GM23338 (cell line): ENCODE results near the gene MAP2K6. TPM values are rescaled to one million over a fixed set of nuclear protein-coding genes. Genes with fewer than 3 reads are reported as not detected.

Experiments
- ATAC-seq: fragments of 200-7000 bp; cut with Tn5 transposase; 3 replicates; pipeline ENCODE4 v1.9.1; 2020
- DNase-seq: peaks from one replicate; pipeline ENCODE4 v3.0.0-alpha.2; 2015; ENCODE audit warnings: low spot score
- H2AFZ ChIP-seq: fragments of 200-600 bp; sonication (generic); 2 replicates; pipeline ENCODE4 v1.8.0; 2016; ENCODE audit warnings: antibody characterized with exemption, mild to moderate bottlenecking, moderate library complexity
- H3F3A ChIP-seq: fragments of 200-600 bp; sonication (generic); replicated peaks from 2 replicates; pipeline ENCODE4 v1.8.0; 2017; ENCODE audit warnings: antibody characterized with exemption, mixed run types, low read depth
- H3K27ac ChIP-seq: fragments of 200-600 bp; sonication (generic); 2 replicates; pipeline ENCODE4 v1.6.1; 2016; ENCODE audit warnings: low read depth
- H3K27me3 ChIP-seq: fragments of 200-600 bp; sonication (generic); 2 replicates; pipeline ENCODE4 v1.8.0; 2016; ENCODE audit warnings: mild to moderate bottlenecking, mixed run types, moderate library complexity; ENCODE audit not compliant: insufficient read depth
- H3K36me3 ChIP-seq: fragments of 200-600 bp; sonication (generic); 2 replicates; pipeline ENCODE4 v1.8.0; 2016; ENCODE audit warnings: mild to moderate bottlenecking; ENCODE audit not compliant: insufficient read depth
- H3K4me1 ChIP-seq: fragments of 200-600 bp; sonication (generic); 2 replicates; pipeline ENCODE4 v1.8.0; 2016; ENCODE audit warnings: mild to moderate bottlenecking, moderate library complexity; ENCODE audit not compliant: insufficient read depth
- H3K4me2 ChIP-seq: fragments of 200-600 bp; sonication (generic); 2 replicates; pipeline ENCODE4 v1.7.1; 2017; ENCODE audit warnings: mixed run types
- H3K4me3 ChIP-seq: fragments of 200-600 bp; sonication (generic); 2 replicates; pipeline ENCODE4 v1.6.1; 2016; ENCODE audit warnings: mixed run types
- H3K79me2 ChIP-seq: fragments of 200-600 bp; sonication (generic); replicated peaks from 2 replicates; pipeline ENCODE4 v1.8.0; 2017; ENCODE audit warnings: mild to moderate bottlenecking; ENCODE audit not compliant: insufficient read depth
- H3K9me2 ChIP-seq: fragments of 200-600 bp; sonication (generic); 2 replicates; pipeline ENCODE4 v1.8.0; 2017; ENCODE audit not compliant: insufficient read depth
- H4K20me1 ChIP-seq: fragments of 200-600 bp; sonication (generic); replicated peaks from 2 replicates; pipeline ENCODE4 v1.8.0; 2017; ENCODE audit warnings: mild to moderate bottlenecking; ENCODE audit not compliant: insufficient read depth
- H3K27ac Mint-ChIP-seq: 2 replicates; pipeline ENCODE4 v1.8.0; 2020; ENCODE audit warnings: inconsistent platforms, mild to moderate bottlenecking, moderate library complexity, mixed read lengths
- H3K27me3 Mint-ChIP-seq: 3 replicates; pipeline ENCODE4 v1.8.0; 2022; ENCODE audit warnings: low read depth, mild to moderate bottlenecking, moderate library complexity, mixed read lengths, inconsistent platforms; ENCODE audit not compliant: insufficient read depth, poor library complexity
- H3K36me3 Mint-ChIP-seq: 3 replicates; pipeline ENCODE4 v1.8.0; 2021; ENCODE audit warnings: low read depth, mild to moderate bottlenecking, inconsistent platforms, moderate library complexity, mixed read lengths
- H3K4me1 Mint-ChIP-seq: 3 replicates; pipeline ENCODE4 v1.8.0; 2020; ENCODE audit warnings: mild to moderate bottlenecking, inconsistent platforms, mixed read lengths
- H3K4me3 Mint-ChIP-seq: 3 replicates; pipeline ENCODE4 v1.8.0; 2021; ENCODE audit warnings: moderate library complexity, mild to moderate bottlenecking, inconsistent platforms, mixed read lengths
- H3K9me3 Mint-ChIP-seq: 3 replicates; pipeline ENCODE4 v1.8.0; 2020; ENCODE audit warnings: moderate library complexity, mild to moderate bottlenecking, inconsistent platforms, mixed read lengths
- CREB1 ChIP-seq: fragments of 250-450 bp; sonication (Bioruptor Pico); IDR thresholded peaks from 2 replicates; pipeline ENCODE4 v1.5.0; 2020; ENCODE audit warnings: low read depth, mild to moderate bottlenecking, moderate library complexity
- EZH2 ChIP-seq: fragments of 200-600 bp; sonication (generic); IDR thresholded peaks from one replicate; pipeline ENCODE4 v1.8.0; 2017; ENCODE audit warnings: antibody characterized with exemption, mild to moderate bottlenecking, low read depth; ENCODE audit not compliant: unreplicated experiment
- EZH2phosphoT487 ChIP-seq: fragments of 200-600 bp; sonication (generic); IDR thresholded peaks from one replicate; pipeline ENCODE4 v1.8.1; 2018; ENCODE audit warnings: antibody characterized with exemption; ENCODE audit not compliant: unreplicated experiment
- JUNB ChIP-seq: IDR thresholded peaks from one replicate; pipeline ENCODE4 v1.6.1; 2016; ENCODE audit warnings: antibody characterized with exemption; ENCODE audit not compliant: unreplicated experiment
- NANOG ChIP-seq: IDR thresholded peaks from 2 replicates; pipeline ENCODE4 v1.6.1; 2016; ENCODE audit warnings: antibody characterized with exemption, borderline replicate concordance
- POLR2AphosphoS5 ChIP-seq: IDR thresholded peaks from 2 replicates; pipeline ENCODE4 v1.6.1; 2016; ENCODE audit warnings: antibody characterized with exemption, low read depth
- ZNF114 ChIP-seq: fragments of 250-450 bp; sonication (Bioruptor Pico); IDR thresholded peaks from 2 replicates; pipeline ENCODE4 v1.5.0; 2020; ENCODE audit warnings: mild to moderate bottlenecking, moderate library complexity
- ZNF331 ChIP-seq: fragments of 250-450 bp; sonication (Bioruptor Pico); IDR thresholded peaks from 2 replicates; pipeline ENCODE4 v1.5.0; 2020; ENCODE audit warnings: low read depth, mild to moderate bottlenecking, moderate library complexity
- polyA plus RNA-seq: library from polyadenylated mRNA; unstranded; fragments of >200 nt; fragmentation: Nextera tagmentation; extraction: Ambion mirVana; gene quantifications from 2 replicates; pipeline ENCODE4 v1.2.1, GENCODE V29; 2016
- total RNA-seq: library from RNA; depleted of rRNA; stranded (reverse); fragments of >200 nt; shearing (Covaris generic); gene quantifications from 2 replicates; pipeline ENCODE4 v1.2.3, GENCODE V29; 2014
- TF ChIP-seq, protein P1 (sequence below): IDR thresholded peaks from one replicate; pipeline ENCODE4 v1.6.1; 2018; ENCODE audit warnings: antibody characterized with exemption; ENCODE audit not compliant: unreplicated experiment
- TF ChIP-seq, protein P2 (sequence below), 2 experiments: fragments of 200-600 bp in 1 of 2; sonication (generic) in 1 of 2; conservative IDR thresholded peaks; 2 replicates each; pipeline versions ENCODE4 v1.5.1 to v1.6.1; 2016 to 2017; ENCODE audit warnings: antibody characterized with exemption in 2 of 2, low read depth in 2 of 2, mild to moderate bottlenecking in 2 of 2, moderate library complexity in 1 of 2
- TF ChIP-seq, protein P3 (sequence below): IDR thresholded peaks from 2 replicates; pipeline ENCODE4 v1.6.1; 2016; ENCODE audit warnings: antibody characterized with exemption

The MAP2K6 gene
- total and polyA plus RNA-seq, 2 experiments from 2014 or later, result 26.3 to 31.1 TPM

DNA sequence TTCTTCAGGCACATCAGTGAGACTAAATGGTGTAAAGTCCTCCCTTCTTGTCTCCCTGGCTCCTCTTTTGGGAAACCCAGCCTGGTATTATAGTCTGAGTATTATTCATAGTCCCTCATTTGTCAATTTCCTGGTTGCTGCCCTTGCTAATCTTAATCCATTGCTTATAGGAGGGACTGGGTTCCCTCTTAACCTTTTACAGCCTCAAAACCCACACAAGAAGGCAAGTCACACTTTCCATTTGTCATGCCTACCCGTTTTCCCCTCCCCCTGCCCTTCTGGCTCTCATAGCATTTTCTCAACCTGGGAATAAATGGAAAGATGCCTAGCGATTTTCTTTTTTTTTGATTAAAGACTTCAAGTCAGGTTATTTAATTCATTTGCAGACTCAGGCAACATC is 124.8 kb downstream of the MAP2K6 start:
- ATAC-seq, result no peak
- no peak overlapping the region for H3K4me2 ChIP-seq
- H3K27me3 ChIP-seq, result no peaks in the 10 kb centered on the region

DNA sequence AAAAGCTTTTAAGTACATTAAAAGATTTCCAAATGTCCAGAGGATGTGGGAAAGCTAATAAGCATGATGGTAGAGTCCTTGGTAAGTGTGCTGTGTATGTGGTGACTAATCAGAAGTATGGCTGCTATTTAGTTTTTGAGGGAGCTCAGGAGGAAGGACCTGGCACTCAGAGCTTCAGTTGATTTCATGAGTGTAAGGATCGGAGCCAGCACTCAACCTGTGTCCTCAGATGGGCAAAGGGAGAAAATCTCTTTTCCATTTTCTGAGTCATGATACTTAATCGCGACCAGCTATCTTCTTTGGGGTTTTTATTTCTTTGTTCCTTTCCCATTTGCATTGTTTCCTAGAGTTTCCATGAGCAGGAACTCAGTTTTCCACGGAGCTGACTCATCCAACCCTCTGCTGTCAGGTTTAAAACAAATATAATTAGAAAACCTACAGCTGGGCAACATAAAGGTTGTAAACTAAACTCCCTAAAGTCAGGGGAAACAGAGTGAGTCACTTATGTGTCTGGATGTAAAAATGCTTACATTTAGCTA is 125.4 kb downstream of the MAP2K6 start:
- no peaks in the 10 kb centered on the region for H3K27me3 Mint-ChIP-seq
- H3K27ac ChIP-seq, result no peak overlapping the region
- H3K4me3 Mint-ChIP-seq, result no peak overlapping the region
- H3K9me2 ChIP-seq, result no peaks in the 10 kb centered on the region
- H3K36me3 Mint-ChIP-seq, result peaks cover 26% of the 10 kb centered on the region; the same call in 2 of the 3 replicates
- ATAC-seq (no peak), DNase-seq (no peak)
- H3K4me1 Mint-ChIP-seq, result no peaks in the 10 kb centered on the region
- H3F3A ChIP-seq, result no peaks in the 10 kb centered on the region
- H3K4me2 ChIP-seq, result no peak overlapping the region
- H2AFZ ChIP-seq, result no peak overlapping the region
- peaks cover 3% of the 10 kb centered on the region; the same call in 1 of the 2 replicates for H3K4me1 ChIP-seq
- no peak overlapping the region for H3K4me3 ChIP-seq
- H3K27ac Mint-ChIP-seq, result 0 out of 2 replicates have a peak overlapping the region, but pooled peaks have one; percentile 27
- H3K9me3 Mint-ChIP-seq, result no peaks in the 10 kb centered on the region
- no peaks in the 10 kb centered on the region for H3K79me2 ChIP-seq
- no peaks in the 10 kb centered on the region for H3K27me3 ChIP-seq
- H4K20me1 ChIP-seq, result no peaks in the 10 kb centered on the region
- H3K36me3 ChIP-seq, result peaks cover 5% of the 10 kb centered on the region
- TF ChIP-seq POLR2AphosphoS5 (no peak), CREB1 (no peak), ZNF114 (CRISPR knock-in tag) (no peak), EZH2phosphoT487 (no peak), NANOG (no peak), EZH2 (no peak), ZNF331 (no peak), JUNB (no peak)
- TF ChIP-seq, protein P1, sequence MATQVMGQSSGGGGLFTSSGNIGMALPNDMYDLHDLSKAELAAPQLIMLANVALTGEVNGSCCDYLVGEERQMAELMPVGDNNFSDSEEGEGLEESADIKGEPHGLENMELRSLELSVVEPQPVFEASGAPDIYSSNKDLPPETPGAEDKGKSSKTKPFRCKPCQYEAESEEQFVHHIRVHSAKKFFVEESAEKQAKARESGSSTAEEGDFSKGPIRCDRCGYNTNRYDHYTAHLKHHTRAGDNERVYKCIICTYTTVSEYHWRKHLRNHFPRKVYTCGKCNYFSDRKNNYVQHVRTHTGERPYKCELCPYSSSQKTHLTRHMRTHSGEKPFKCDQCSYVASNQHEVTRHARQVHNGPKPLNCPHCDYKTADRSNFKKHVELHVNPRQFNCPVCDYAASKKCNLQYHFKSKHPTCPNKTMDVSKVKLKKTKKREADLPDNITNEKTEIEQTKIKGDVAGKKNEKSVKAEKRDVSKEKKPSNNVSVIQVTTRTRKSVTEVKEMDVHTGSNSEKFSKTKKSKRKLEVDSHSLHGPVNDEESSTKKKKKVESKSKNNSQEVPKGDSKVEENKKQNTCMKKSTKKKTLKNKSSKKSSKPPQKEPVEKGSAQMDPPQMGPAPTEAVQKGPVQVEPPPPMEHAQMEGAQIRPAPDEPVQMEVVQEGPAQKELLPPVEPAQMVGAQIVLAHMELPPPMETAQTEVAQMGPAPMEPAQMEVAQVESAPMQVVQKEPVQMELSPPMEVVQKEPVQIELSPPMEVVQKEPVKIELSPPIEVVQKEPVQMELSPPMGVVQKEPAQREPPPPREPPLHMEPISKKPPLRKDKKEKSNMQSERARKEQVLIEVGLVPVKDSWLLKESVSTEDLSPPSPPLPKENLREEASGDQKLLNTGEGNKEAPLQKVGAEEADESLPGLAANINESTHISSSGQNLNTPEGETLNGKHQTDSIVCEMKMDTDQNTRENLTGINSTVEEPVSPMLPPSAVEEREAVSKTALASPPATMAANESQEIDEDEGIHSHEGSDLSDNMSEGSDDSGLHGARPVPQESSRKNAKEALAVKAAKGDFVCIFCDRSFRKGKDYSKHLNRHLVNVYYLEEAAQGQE, result no peak
- TF ChIP-seq, protein P2, sequence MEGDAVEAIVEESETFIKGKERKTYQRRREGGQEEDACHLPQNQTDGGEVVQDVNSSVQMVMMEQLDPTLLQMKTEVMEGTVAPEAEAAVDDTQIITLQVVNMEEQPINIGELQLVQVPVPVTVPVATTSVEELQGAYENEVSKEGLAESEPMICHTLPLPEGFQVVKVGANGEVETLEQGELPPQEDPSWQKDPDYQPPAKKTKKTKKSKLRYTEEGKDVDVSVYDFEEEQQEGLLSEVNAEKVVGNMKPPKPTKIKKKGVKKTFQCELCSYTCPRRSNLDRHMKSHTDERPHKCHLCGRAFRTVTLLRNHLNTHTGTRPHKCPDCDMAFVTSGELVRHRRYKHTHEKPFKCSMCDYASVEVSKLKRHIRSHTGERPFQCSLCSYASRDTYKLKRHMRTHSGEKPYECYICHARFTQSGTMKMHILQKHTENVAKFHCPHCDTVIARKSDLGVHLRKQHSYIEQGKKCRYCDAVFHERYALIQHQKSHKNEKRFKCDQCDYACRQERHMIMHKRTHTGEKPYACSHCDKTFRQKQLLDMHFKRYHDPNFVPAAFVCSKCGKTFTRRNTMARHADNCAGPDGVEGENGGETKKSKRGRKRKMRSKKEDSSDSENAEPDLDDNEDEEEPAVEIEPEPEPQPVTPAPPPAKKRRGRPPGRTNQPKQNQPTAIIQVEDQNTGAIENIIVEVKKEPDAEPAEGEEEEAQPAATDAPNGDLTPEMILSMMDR (conservative IDR thresholded peaks at IDR 0.05; ENCODE audit: low read depth in 2 of 2), result no peak
- TF ChIP-seq, protein P3, sequence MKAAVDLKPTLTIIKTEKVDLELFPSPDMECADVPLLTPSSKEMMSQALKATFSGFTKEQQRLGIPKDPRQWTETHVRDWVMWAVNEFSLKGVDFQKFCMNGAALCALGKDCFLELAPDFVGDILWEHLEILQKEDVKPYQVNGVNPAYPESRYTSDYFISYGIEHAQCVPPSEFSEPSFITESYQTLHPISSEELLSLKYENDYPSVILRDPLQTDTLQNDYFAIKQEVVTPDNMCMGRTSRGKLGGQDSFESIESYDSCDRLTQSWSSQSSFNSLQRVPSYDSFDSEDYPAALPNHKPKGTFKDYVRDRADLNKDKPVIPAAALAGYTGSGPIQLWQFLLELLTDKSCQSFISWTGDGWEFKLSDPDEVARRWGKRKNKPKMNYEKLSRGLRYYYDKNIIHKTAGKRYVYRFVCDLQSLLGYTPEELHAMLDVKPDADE, result no peak

More for the DNA sequence above, 124.8 kb downstream of the MAP2K6 start:
- no peaks in the 10 kb centered on the region for H3K79me2 ChIP-seq
- H3K4me3 ChIP-seq, result no peak overlapping the region
- no peak overlapping the region for H3K4me3 Mint-ChIP-seq
- H3K9me3 Mint-ChIP-seq, result no peaks in the 10 kb centered on the region
- H3K36me3 ChIP-seq, result peaks cover 5% of the 10 kb centered on the region
- H3K27ac Mint-ChIP-seq, result peak overlapping the region; percentile 30; the same call in 1 of the 2 replicates
- no peaks in the 10 kb centered on the region for H4K20me1 ChIP-seq
- H3F3A ChIP-seq, result no peaks in the 10 kb centered on the region
- H3K27ac ChIP-seq, result no peak overlapping the region
- peaks cover 26% of the 10 kb centered on the region; the same call in 2 of the 3 replicates for H3K36me3 Mint-ChIP-seq
- TF ChIP-seq, protein P3, result no peak
- TF ChIP-seq, protein P2 (conservative IDR thresholded peaks at IDR 0.05; ENCODE audit: low read depth in 2 of 2), result no peak
- TF ChIP-seq ZNF331, result no peak
- no peak for TF ChIP-seq EZH2phosphoT487
- no peak for TF ChIP-seq EZH2
- H3K27me3 Mint-ChIP-seq, result no peaks in the 10 kb centered on the region
- H3K4me1 ChIP-seq, result peaks cover 5% of the 10 kb centered on the region; the same call in 1 of the 2 replicates
- H3K9me2 ChIP-seq, result no peaks in the 10 kb centered on the region
- peaks cover 3% of the 10 kb centered on the region for H3K4me1 Mint-ChIP-seq
- no peak for DNase-seq
- H2AFZ ChIP-seq, result no peak overlapping the region
